ENCODE results near the gene LMF2.
A peak's percentile ranks its signal among the peaks of the same experiment; 100 is the strongest.

Gene LMF2

DNA sequence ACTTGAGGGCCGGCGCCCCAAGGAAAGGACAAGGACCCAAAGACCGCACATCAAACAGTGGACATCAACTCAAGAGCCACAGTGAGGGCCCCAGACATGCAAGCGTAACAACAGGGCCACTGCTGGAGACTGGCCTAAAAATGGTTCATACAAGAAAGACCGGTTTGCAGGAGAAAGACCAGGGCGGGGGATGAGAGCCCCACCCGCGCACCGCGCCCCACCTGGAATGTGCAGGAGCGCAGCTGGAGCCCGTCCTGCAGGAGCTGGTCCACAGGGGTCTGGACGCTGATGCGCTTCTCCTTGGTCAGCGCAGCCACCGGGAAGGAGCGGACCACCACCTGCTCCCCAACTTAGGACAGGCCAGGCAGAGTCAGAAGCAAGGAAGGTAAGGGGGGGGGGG, 46.6 kb downstream of the LMF2 start:
- Histone ChIP-seq H3K79me2 (ENCODE audit: control insufficient read depth, low read length) (peaks cover 18% of the 10 kb centered on the region), H3K9me2 (replicated peaks; ENCODE audit: control insufficient read depth, low read length) (no peaks in the 10 kb centered on the region), H3K27ac (ENCODE audit: low read depth, low read length) (no peak overlapping the region), H3K4me2 (ENCODE audit: low read length) (no peak overlapping the region), H3K4me3 (ENCODE audit: low read length) (no peak overlapping the region), H4K20me1 (ENCODE audit: control insufficient read depth, insufficient read depth, low read depth, low read length) (no peaks in the 10 kb centered on the region), H3K36me3 (ENCODE audit: control insufficient read depth, low read length) (peaks cover 95% of the 10 kb centered on the region), H3K9me3 (ENCODE audit: control insufficient read depth, insufficient read depth, low read length) (no peaks in the 10 kb centered on the region), H3K27me3 (ENCODE audit: control insufficient read depth, low read length) (no peaks in the 10 kb centered on the region), H3K4me1 (ENCODE audit: control insufficient read depth, low read length) (no peaks in the 10 kb centered on the region), H3F3A (ENCODE audit: control insufficient read depth, insufficient read depth) (no peaks in the 10 kb centered on the region)
- TF ChIP-seq EZH2phosphoT487 (IDR thresholded peaks at IDR 0.05; ENCODE audit: borderline replicate concordance, low read length) (no peak), CTCF (IDR thresholded peaks at IDR 0.05; ENCODE audit: low read depth, low read length, poor library complexity, severe bottlenecking) (no peak)

- H3K27me3 ChIP-seq (ENCODE audit: control insufficient read depth, low read length) = no peaks in the 10 kb centered on the region
- H3K4me1 ChIP-seq (ENCODE audit: control insufficient read depth, low read length) = no peaks in the 10 kb centered on the region
- no peaks in the 10 kb centered on the region for H4K20me1 ChIP-seq (ENCODE audit: control insufficient read depth, insufficient read depth, low read depth, low read length)
- H3K9me3 ChIP-seq (ENCODE audit: control insufficient read depth, insufficient read depth, low read length) = no peaks in the 10 kb centered on the region
- H3K4me2 ChIP-seq (ENCODE audit: low read length) = no peak overlapping the region
- no peak overlapping the region for H3K27ac ChIP-seq (ENCODE audit: low read depth, low read length)
- TF ChIP-seq EZH2phosphoT487 (IDR thresholded peaks at IDR 0.05; ENCODE audit: borderline replicate concordance, low read length) (no peak), CTCF (IDR thresholded peaks at IDR 0.05; ENCODE audit: low read depth, low read length, poor library complexity, severe bottlenecking) (peak; percentile 16)
- H3K9me2 ChIP-seq (replicated peaks; ENCODE audit: control insufficient read depth, low read length) = no peaks in the 10 kb centered on the region
- peaks cover 95% of the 10 kb centered on the region for H3K36me3 ChIP-seq (ENCODE audit: control insufficient read depth, low read length)
- H3K79me2 ChIP-seq (ENCODE audit: control insufficient read depth, low read length) = peaks cover 10% of the 10 kb centered on the region
- no peaks in the 10 kb centered on the region for H3F3A ChIP-seq (ENCODE audit: control insufficient read depth, insufficient read depth)
- H3K4me3 ChIP-seq (ENCODE audit: low read length) = no peak overlapping the region
Observed at GRCh38 chr22:50459496-50460140, 47.9 kb downstream of the LMF2 start.

- TF ChIP-seq CTCF (IDR thresholded peaks at IDR 0.05; ENCODE audit: low read depth, low read length, poor library complexity, severe bottlenecking) (no peak), EZH2phosphoT487 (IDR thresholded peaks at IDR 0.05; ENCODE audit: borderline replicate concordance, low read length) (no peak)
- Histone ChIP-seq H3F3A (ENCODE audit: control insufficient read depth, insufficient read depth) (no peaks in the 10 kb centered on the region), H3K27me3 (ENCODE audit: control insufficient read depth, low read length) (no peaks in the 10 kb centered on the region), H4K20me1 (ENCODE audit: control insufficient read depth, insufficient read depth, low read depth, low read length) (no peaks in the 10 kb centered on the region), H3K79me2 (ENCODE audit: control insufficient read depth, low read length) (peaks cover 6% of the 10 kb centered on the region), H3K4me2 (ENCODE audit: low read length) (no peak overlapping the region), H3K4me1 (ENCODE audit: control insufficient read depth, low read length) (peaks cover 3% of the 10 kb centered on the region; the same call in 1 of the 2 replicates), H3K27ac (ENCODE audit: low read depth, low read length) (no peak overlapping the region), H3K4me3 (ENCODE audit: low read length) (no peak overlapping the region), H3K9me3 (ENCODE audit: control insufficient read depth, insufficient read depth, low read length) (no peaks in the 10 kb centered on the region), H3K9me2 (replicated peaks; ENCODE audit: control insufficient read depth, low read length) (no peaks in the 10 kb centered on the region), H3K36me3 (ENCODE audit: control insufficient read depth, low read length) (peaks cover 95% of the 10 kb centered on the region)
Observed at GRCh38 chr22:50459016-50459415, 48.5 kb downstream of the LMF2 start.
